Vagina (tissue), 2 donors: Measurements from ENCODE around the gene IDE.
"Not testable (repeated sequence)": the region's sequence is repeated elsewhere in the genome, so short reads cannot be mapped to it uniquely, and the experiment has no call there.

Experiments
- CTCF ChIP-seq, 3 experiments: fragments of 450-650 bp in 2 of 3; fragments of 200-600 bp in 1 of 3; sonication (generic) in 1 of 3; IDR thresholded peaks; one replicate each; pipeline ENCODE4 v1.5.1; 2017 to 2019; ENCODE audit warnings: antibody characterized with exemption in 3 of 3, mild to moderate bottlenecking in 2 of 3, moderate library complexity in 2 of 3
- POLR2AphosphoS5 ChIP-seq, 2 donors: sonication (generic); formaldehyde crosslinking; IDR thresholded peaks; one replicate each; pipeline ENCODE4 v1.9.0; 2017; ENCODE audit warnings: antibody characterized with exemption in 2 of 2, mild to moderate bottlenecking in 2 of 2, low read depth in 1 of 2; ENCODE audit not compliant: insufficient read depth in 1 of 2

- TF ChIP-seq CTCF (IDR thresholded peaks at IDR 0.05); POLR2AphosphoS5 (IDR thresholded peaks at IDR 0.05; ENCODE audit: insufficient read depth in 1 of 2, low read depth in 1 of 2): not testable (repeated sequence)
Measured at GRCh38 chr10:92582347-92582746, 8.5 kb upstream of the IDE start.
